Stomach smooth muscle (tissue), 2 donors: Measurements from ENCODE around the gene TMEM178B.
"Not testable (repeated sequence)": the region's sequence is repeated elsewhere in the genome, so short reads cannot be mapped to it uniquely, and the experiment has no call there.

Experiments used
- H3K27ac ChIP-seq: one replicate; pipeline ENCODE4 v1.7.0; 2013; ENCODE audit warnings: mild to moderate bottlenecking, low read length, inconsistent platforms
- H3K27me3 ChIP-seq, 2 donors: one replicate each; pipeline ENCODE4 v1.7.0; 2013; ENCODE audit warnings: low read length in 2 of 2; ENCODE audit not compliant: insufficient read depth in 2 of 2, control insufficient read depth in 1 of 2
- H3K36me3 ChIP-seq, 2 donors: one replicate each; pipeline ENCODE4 v1.7.0; 2013; ENCODE audit warnings: low read length in 2 of 2; ENCODE audit not compliant: control insufficient read depth in 2 of 2, insufficient read depth in 2 of 2
- H3K4me1 ChIP-seq: one replicate; pipeline ENCODE4 v1.7.0; 2013; ENCODE audit warnings: low read length; ENCODE audit not compliant: control insufficient read depth, insufficient read depth
- H3K4me3 ChIP-seq, 2 donors: one replicate each; pipeline ENCODE4 v1.7.0; 2013; ENCODE audit warnings: low read length in 2 of 2
- H3K9ac ChIP-seq, 2 donors: one replicate each; pipeline ENCODE4 v1.7.0; 2013; ENCODE audit warnings: low read length in 2 of 2, mild to moderate bottlenecking in 1 of 2
- H3K9me3 ChIP-seq, 2 donors: one replicate each; pipeline ENCODE4 v1.7.0; 2013; ENCODE audit warnings: low read length in 2 of 2; ENCODE audit not compliant: control insufficient read depth in 2 of 2
- donor health status: healthy.
- donor health status: Pancreatic carcinoma.

Gene TMEM178B

GRCh38 chr7:141073641-141074161 lies at the start of gene TMEM178B:
TSS of gene TMEM178B (plus strand) at chr7:141074064.
- Histone ChIP-seq H3K27me3 (peaks cover 0 to 17% of the 10 kb centered on the region in 2 donors), H3K36me3 (no peaks in the 10 kb centered on the region), H3K4me1 (peaks cover 32% of the 10 kb centered on the region), H3K9ac (peak within 1 kb of the TSS; percentile 2 to 45), H3K9me3 (no peaks in the 10 kb centered on the region), H3K4me3 (peak within 1 kb of the TSS; percentile 63 to 79), H3K27ac (no peak within 1 kb of the TSS)

GRCh38 chr7:141024668-141025067 lies 49.2 kb upstream of the TMEM178B start:
- H3K27me3 ChIP-seq, result no peaks in the 10 kb centered on the region
- H3K9me3 ChIP-seq, result no peaks in the 10 kb centered on the region
- H3K27ac ChIP-seq, result no peak overlapping the region
- no peaks in the 10 kb centered on the region for H3K4me1 ChIP-seq
- H3K36me3 ChIP-seq, result no peaks in the 10 kb centered on the region
- no peak overlapping the region for H3K4me3 ChIP-seq
- no peak overlapping the region for H3K9ac ChIP-seq

GRCh38 chr7:141027043-141027442 lies 46.8 kb upstream of the TMEM178B start:
- Histone ChIP-seq H3K4me1 (no peaks in the 10 kb centered on the region), H3K4me3 (no peak overlapping the region), H3K27ac (no peak overlapping the region)

GRCh38 chr7:141028767-141029166 lies 45.1 kb upstream of the TMEM178B start:
- Histone ChIP-seq H3K9me3 (no peaks in the 10 kb centered on the region), H3K36me3 (no peaks in the 10 kb centered on the region), H3K4me1 (no peaks in the 10 kb centered on the region), H3K4me3 (no peak overlapping the region), H3K27me3 (no peaks in the 10 kb centered on the region), H3K9ac (no peak overlapping the region), H3K27ac (no peak overlapping the region)

More at GRCh38 chr7:141027043-141027442, 46.8 kb upstream of the TMEM178B start:
- Histone ChIP-seq H3K36me3 (no peaks in the 10 kb centered on the region), H3K9me3 (no peaks in the 10 kb centered on the region), H3K27me3 (no peaks in the 10 kb centered on the region), H3K9ac (no peak overlapping the region)

- H3K9ac ChIP-seq, H3K4me1 ChIP-seq, H3K9me3 ChIP-seq, H3K27ac ChIP-seq, H3K27me3 ChIP-seq, H3K4me3 ChIP-seq, H3K36me3 ChIP-seq: not testable (repeated sequence)
Measured at GRCh38 chr7:141032539-141033323, 41.1 kb upstream of the TMEM178B start.

GRCh38 chr7:141038100-141038499 lies 35.8 kb upstream of the TMEM178B start:
- H3K9ac ChIP-seq, H3K27ac ChIP-seq, H3K4me1 ChIP-seq: not testable (repeated sequence)

GRCh38 chr7:141039376-141039775 lies 34.5 kb upstream of the TMEM178B start:
- H3K27ac ChIP-seq, result no peak overlapping the region
- H3K27me3 ChIP-seq, result no peaks in the 10 kb centered on the region
- no peak overlapping the region for H3K9ac ChIP-seq
- H3K9me3 ChIP-seq, result no peaks in the 10 kb centered on the region
- H3K36me3 ChIP-seq, result no peaks in the 10 kb centered on the region
- no peak overlapping the region for H3K4me3 ChIP-seq
- no peaks in the 10 kb centered on the region for H3K4me1 ChIP-seq

More at GRCh38 chr7:141038100-141038499, 35.8 kb upstream of the TMEM178B start:
- H3K9me3 ChIP-seq, H3K36me3 ChIP-seq, H3K27me3 ChIP-seq, H3K4me3 ChIP-seq: not testable (repeated sequence)

GRCh38 chr7:141042222-141043193 lies 31.4 kb upstream of the TMEM178B start:
- no peak overlapping the region for H3K27ac ChIP-seq
- no peak overlapping the region for H3K4me3 ChIP-seq
- H3K27me3 ChIP-seq, result no peaks in the 10 kb centered on the region
- H3K9ac ChIP-seq, result no peak overlapping the region
- no peaks in the 10 kb centered on the region for H3K9me3 ChIP-seq
- no peaks in the 10 kb centered on the region for H3K36me3 ChIP-seq
- H3K4me1 ChIP-seq, result no peaks in the 10 kb centered on the region

- Histone ChIP-seq H3K27ac (no peak overlapping the region), H3K4me1 (no peaks in the 10 kb centered on the region), H3K36me3 (no peaks in the 10 kb centered on the region), H3K9me3 (no peaks in the 10 kb centered on the region), H3K9ac (no peak overlapping the region), H3K4me3 (no peak overlapping the region), H3K27me3 (no peaks in the 10 kb centered on the region)
Measured at GRCh38 chr7:141043616-141044015, 30.2 kb upstream of the TMEM178B start.

- H3K27ac ChIP-seq, result no peak overlapping the region
- H3K36me3 ChIP-seq, result no peaks in the 10 kb centered on the region
- H3K9me3 ChIP-seq, result no peaks in the 10 kb centered on the region
- H3K27me3 ChIP-seq, result no peaks in the 10 kb centered on the region
- no peaks in the 10 kb centered on the region for H3K4me1 ChIP-seq
- no peak overlapping the region for H3K9ac ChIP-seq
- no peak overlapping the region for H3K4me3 ChIP-seq
Measured at GRCh38 chr7:141045126-141045841, 28.6 kb upstream of the TMEM178B start.
